Liver (tissue), 9 donors: ENCODE data around the gene ADGRG3. TPM values are rescaled to one million over a fixed set of nuclear protein-coding genes. Genes with fewer than 3 reads are reported as not detected.

Experiments
- DNase-seq: peaks from one replicate; pipeline ENCODE4 v3.0.0-alpha.2; 2017; ENCODE audit warnings: low spot score
- H3K27ac ChIP-seq, 2 donors: one replicate each; pipeline ENCODE4 v1.7.0; 2013; ENCODE audit warnings: inconsistent platforms in 2 of 2, low read length in 2 of 2, control low read depth in 1 of 2, low read depth in 1 of 2, mild to moderate bottlenecking in 1 of 2
- H3K27me3 ChIP-seq, 4 donors: one replicate each; pipeline versions ENCODE4 v1.6.1 to v1.7.0; 2013; ENCODE audit warnings: low read length in 3 of 4, inconsistent platforms in 1 of 4, mild to moderate bottlenecking in 1 of 4, moderate library complexity in 1 of 4; ENCODE audit not compliant: control insufficient read depth in 4 of 4, insufficient read depth in 4 of 4
- H3K36me3 ChIP-seq, 4 donors: one replicate each; pipeline versions ENCODE4 v1.6.1 to v1.7.0; 2013; ENCODE audit warnings: low read length in 3 of 4, mild to moderate bottlenecking in 3 of 4, low read depth in 1 of 4, moderate library complexity in 1 of 4; ENCODE audit not compliant: control insufficient read depth in 4 of 4, insufficient read depth in 3 of 4
- H3K4me1 ChIP-seq, 4 donors: one replicate each; pipeline versions ENCODE4 v1.6.1 to v1.7.0; 2013; ENCODE audit warnings: low read length in 3 of 4, mild to moderate bottlenecking in 3 of 4, moderate library complexity in 1 of 4; ENCODE audit not compliant: control insufficient read depth in 4 of 4, insufficient read depth in 4 of 4
- H3K4me3 ChIP-seq, 3 donors: one replicate each; pipeline versions ENCODE4 v1.6.1 to v1.7.0; 2013; ENCODE audit warnings: low read length in 3 of 3, control low read depth in 1 of 3, low read depth in 1 of 3, mild to moderate bottlenecking in 1 of 3
- H3K9ac ChIP-seq, 2 donors: one replicate each; pipeline ENCODE4 v1.7.0; 2013; ENCODE audit warnings: low read length in 2 of 2, mild to moderate bottlenecking in 2 of 2, moderate library complexity in 2 of 2, control low read depth in 1 of 2, low read depth in 1 of 2
- H3K9me3 ChIP-seq, 4 donors: one replicate each; pipeline versions ENCODE4 v1.6.1 to v1.7.0; 2013; ENCODE audit warnings: low read length in 3 of 4; ENCODE audit not compliant: control insufficient read depth in 4 of 4
- ATF3 ChIP-seq: IDR thresholded peaks from 2 replicates; pipeline ENCODE4 v1.6.1; 2016; ENCODE audit warnings: antibody characterized with exemption
- EGR1 ChIP-seq, 2 donors: IDR thresholded peaks; 2 replicates each; pipeline ENCODE4 v1.6.1; 2016 to 2018; ENCODE audit warnings: antibody characterized with exemption in 2 of 2, low read depth in 2 of 2
- FOXA1 ChIP-seq: IDR thresholded peaks from 2 replicates; pipeline ENCODE4 v1.6.1; 2016; ENCODE audit warnings: antibody characterized with exemption
- FOXA2 ChIP-seq: IDR thresholded peaks from 2 replicates; pipeline ENCODE4 v1.6.1; 2016; ENCODE audit warnings: antibody characterized with exemption
- GABPA ChIP-seq, 2 donors: IDR thresholded peaks in 1 of 2; conservative IDR thresholded peaks in 1 of 2; 2 replicates each; pipeline ENCODE4 v1.6.1; 2016; ENCODE audit warnings: antibody characterized with exemption in 2 of 2, mild to moderate bottlenecking in 1 of 2, moderate library complexity in 1 of 2
- JUND ChIP-seq, 2 donors: IDR thresholded peaks; 2 replicates each; pipeline ENCODE4 v1.6.1; 2016; ENCODE audit warnings: antibody characterized with exemption in 2 of 2
- NR2F2 ChIP-seq: IDR thresholded peaks from 2 replicates; pipeline ENCODE4 v1.6.1; 2016; ENCODE audit warnings: antibody characterized with exemption
- RXRA ChIP-seq, 2 donors: IDR thresholded peaks; 2 replicates each; pipeline ENCODE4 v1.6.1; 2017 to 2018; ENCODE audit warnings: antibody characterized with exemption in 2 of 2, mild to moderate bottlenecking in 1 of 2
- TAF1 ChIP-seq: conservative IDR thresholded peaks from 2 replicates; pipeline ENCODE4 v1.6.1; 2016; ENCODE audit warnings: antibody characterized with exemption, mild to moderate bottlenecking
- YY1 ChIP-seq: IDR thresholded peaks from 2 replicates; pipeline ENCODE4 v1.6.1; 2016; ENCODE audit warnings: antibody characterized with exemption, mild to moderate bottlenecking
- ZBTB33 ChIP-seq: IDR thresholded peaks from 2 replicates; pipeline ENCODE4 v1.6.1; 2016; ENCODE audit warnings: antibody characterized with exemption
- WGBS: extraction: QIAGEN DNeasy Blood & Tissue Kit; methylation state at CpG from one replicate; pipeline ENCODE4 v1.1.7; 2013; 5-methylcytosine and 5-hydroxymethylcytosine counted together
- polyA plus RNA-seq, 2 donors: library from polyadenylated mRNA; stranded (reverse) in 1 of 2; unstranded in 1 of 2; fragments of 200-250 nt in 1 of 2; fragments of >200 nt in 1 of 2; fragmentation: Nextera tagmentation in 1 of 2; extraction: Ambion mirVana in 1 of 2; gene quantifications; one replicate each; pipeline versions ENCODE4 v1.2.1 to v1.2.3, GENCODE V29; 2013 to 2015
- total RNA-seq, 2 donors: library from RNA; depleted of rRNA; stranded (reverse); fragments of >200 nt; gene quantifications; one replicate each; pipeline ENCODE4 v1.2.3, GENCODE V29; 2014
- donor health status: healthy.
- donor health status: healthy.
- donor health status: healthy.
- donor health status: healthy.
- donor health status: healthy.

Gene ADGRG3
- total and polyA plus RNA-seq, 4 donors, result 0.52 to 3.2 (median 1.0) TPM

- H3K4me1 ChIP-seq, result peaks cover 0 to 4% (median 2%) of the 10 kb centered on the region in 4 donors
- peaks cover 0 to 3% (median 0%) of the 10 kb centered on the region in 4 donors for H3K27me3 ChIP-seq
- no peak for DNase-seq
- no peak overlapping the region for H3K9ac ChIP-seq
- TF ChIP-seq ZBTB33 (no peak), TAF1 (no peak), ATF3 (no peak), EGR1 (IDR thresholded peaks at IDR 0.05; ENCODE audit: low read depth in 2 of 2) (no peak), NR2F2 (no peak), YY1 (no peak), GABPA (IDR thresholded peaks at IDR 0.05 in 1 of 2, conservative IDR thresholded peaks at IDR 0.05 in 1 of 2) (no peak)
- H3K4me3 ChIP-seq, result no peak overlapping the region
- 81% methylated on average over 15 of the region's 15 CpGs for WGBS
- peak overlapping the region; percentile 33 to 37 for H3K27ac ChIP-seq
- H3K9me3 ChIP-seq, result no peaks in the 10 kb centered on the region
- no peaks in the 10 kb centered on the region for H3K36me3 ChIP-seq
These were observed 40.8 kb upstream of the ADGRG3 start for GRCh38 chr16:57627184-57627871.

- 38% methylated on average over 32 of the region's 32 CpGs for WGBS
- peak; percentile 40 for DNase-seq
- no peak within 1 kb of the TSS for H3K4me3 ChIP-seq
- peaks cover 0 to 3% (median 0%) of the 10 kb centered on the region in 4 donors for H3K27me3 ChIP-seq
- H3K27ac ChIP-seq, result peak within 1 kb of the TSS; percentile 33 to 37
- no peaks in the 10 kb centered on the region for H3K9me3 ChIP-seq
- no peak within 1 kb of the TSS for H3K9ac ChIP-seq
- TF ChIP-seq NR2F2, result peak; percentile 65
- no peak for TF ChIP-seq RXRA (IDR thresholded peaks at IDR 0.05)
- peak in 1 of 2 donors; percentile 49 for TF ChIP-seq JUND (IDR thresholded peaks at IDR 0.05)
- no peak for TF ChIP-seq FOXA1
- TF ChIP-seq ZBTB33, result no peak
- H3K4me1 ChIP-seq, result peaks cover 0 to 4% (median 2%) of the 10 kb centered on the region in 4 donors
- no peaks in the 10 kb centered on the region for H3K36me3 ChIP-seq
These were observed 39.9 kb upstream of the ADGRG3 start, which contains the start of gene ADGRG1 for GRCh38 chr16:57628008-57628781. Gene ADGRG1, plus strand, starts transcription at chr16:57628630. Its CDS starts 21,658 bp downstream, at chr16:57650288.

- DNase-seq, result no peak
- peaks cover 0 to 3% (median 0%) of the 10 kb centered on the region in 4 donors for H3K27me3 ChIP-seq
- H3K9me3 ChIP-seq, result no peaks in the 10 kb centered on the region
- no peak for TF ChIP-seq FOXA2
- peak overlapping the region in 1 of 2 donors; percentile 21 for H3K27ac ChIP-seq
- no peak overlapping the region for H3K9ac ChIP-seq
- H3K4me1 ChIP-seq, result peaks cover 0 to 4% (median 2%) of the 10 kb centered on the region in 4 donors
- H3K4me3 ChIP-seq, result no peak overlapping the region
- no peaks in the 10 kb centered on the region for H3K36me3 ChIP-seq
- WGBS, result 74% methylated on average over 6 of the region's 7 CpGs
These were observed 39.3 kb upstream of the ADGRG3 start for GRCh38 chr16:57628783-57629293.
